ENCODE measurements around the gene CYSRT1.

Gene CYSRT1

GRCh38 chr9:137243626-137244485, 18.9 kb downstream of the CYSRT1 start (continued):
- TF ChIP-seq, protein P1, sequence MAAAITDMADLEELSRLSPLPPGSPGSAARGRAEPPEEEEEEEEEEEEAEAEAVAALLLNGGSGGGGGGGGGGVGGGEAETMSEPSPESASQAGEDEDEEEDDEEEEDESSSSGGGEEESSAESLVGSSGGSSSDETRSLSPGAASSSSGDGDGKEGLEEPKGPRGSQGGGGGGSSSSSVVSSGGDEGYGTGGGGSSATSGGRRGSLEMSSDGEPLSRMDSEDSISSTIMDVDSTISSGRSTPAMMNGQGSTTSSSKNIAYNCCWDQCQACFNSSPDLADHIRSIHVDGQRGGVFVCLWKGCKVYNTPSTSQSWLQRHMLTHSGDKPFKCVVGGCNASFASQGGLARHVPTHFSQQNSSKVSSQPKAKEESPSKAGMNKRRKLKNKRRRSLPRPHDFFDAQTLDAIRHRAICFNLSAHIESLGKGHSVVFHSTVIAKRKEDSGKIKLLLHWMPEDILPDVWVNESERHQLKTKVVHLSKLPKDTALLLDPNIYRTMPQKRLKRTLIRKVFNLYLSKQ (tag by site-specific recombination; IDR thresholded peaks at IDR 0.05; ENCODE audit: borderline replicate concordance): no peak
- TF ChIP-seq ZNF18 (tag by site-specific recombination; IDR thresholded peaks at IDR 0.05) (0 out of 2 replicates have a peak, but pooled peaks have one; percentile 81), ZNF600 (tag by site-specific recombination; IDR thresholded peaks at IDR 0.05) (0 out of 2 replicates have a peak, but pooled peaks have one; percentile 40), ZNF404 (tag by site-specific recombination; IDR thresholded peaks at IDR 0.05) (no peak), HOXC10 (CRISPR knock-in tag; IDR thresholded peaks at IDR 0.05) (no peak), ZNF548 (tag by site-specific recombination; IDR thresholded peaks at IDR 0.05) (no peak), GFI1B (tag by site-specific recombination; IDR thresholded peaks at IDR 0.05) (no peak), ZNF146 (tag by site-specific recombination; IDR thresholded peaks at IDR 0.05) (no peak), IKZF3 (tag by site-specific recombination; IDR thresholded peaks at IDR 0.05) (peak; percentile 15; the same call in 1 of the 2 replicates), ZNF416 (tag by site-specific recombination; IDR thresholded peaks at IDR 0.05) (no peak), ZNF837 (tag by site-specific recombination; IDR thresholded peaks at IDR 0.05) (no peak), INSM2 (tag by site-specific recombination; IDR thresholded peaks at IDR 0.05) (0 out of 2 replicates have a peak, but pooled peaks have one; percentile 11), ZBTB17 (tag by site-specific recombination; IDR thresholded peaks at IDR 0.05) (no peak), ZNF621 (tag by site-specific recombination; IDR thresholded peaks at IDR 0.05) (no peak), ZBTB8A (tag by site-specific recombination; IDR thresholded peaks at IDR 0.05) (peak; percentile 41), ZNF324 (tag by site-specific recombination; IDR thresholded peaks at IDR 0.05) (no peak), ZNF302 (tag by site-specific recombination; IDR thresholded peaks at IDR 0.05; ENCODE audit: low read depth) (no peak), ZNF626 (tag by site-specific recombination; IDR thresholded peaks at IDR 0.05) (no peak), ZNF266 (tag by site-specific recombination; IDR thresholded peaks at IDR 0.05; ENCODE audit: low read depth) (no peak), ZNF473 (tag by site-specific recombination; IDR thresholded peaks at IDR 0.05) (no peak), ZNF239 (tag by site-specific recombination; IDR thresholded peaks at IDR 0.05) (no peak), ZNF513 (tag by site-specific recombination; IDR thresholded peaks at IDR 0.05) (no peak), BCL11B (tag by site-specific recombination; IDR thresholded peaks at IDR 0.05; ENCODE audit: low read depth) (peak; percentile 29; the same call in 1 of the 2 replicates), ZNF654 (tag by site-specific recombination; IDR thresholded peaks at IDR 0.05; ENCODE audit: low read depth) (no peak), ZNF514 (tag by site-specific recombination; IDR thresholded peaks at IDR 0.05) (no peak), BCL11A (tag by site-specific recombination; IDR thresholded peaks at IDR 0.05; ENCODE audit: low read depth) (no peak; the same call in 1 of the 2 replicates), ZNF670 (tag by site-specific recombination; IDR thresholded peaks at IDR 0.05; ENCODE audit: low read depth) (no peak), ZNF10 (tag by site-specific recombination; IDR thresholded peaks at IDR 0.05) (no peak)
- TF ChIP-seq, protein P2, sequence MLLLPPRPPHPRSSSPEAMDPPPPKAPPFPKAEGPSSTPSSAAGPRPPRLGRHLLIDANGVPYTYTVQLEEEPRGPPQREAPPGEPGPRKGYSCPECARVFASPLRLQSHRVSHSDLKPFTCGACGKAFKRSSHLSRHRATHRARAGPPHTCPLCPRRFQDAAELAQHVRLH (tag by site-specific recombination; IDR thresholded peaks at IDR 0.05): no peak
- TF ChIP-seq, protein P3, sequence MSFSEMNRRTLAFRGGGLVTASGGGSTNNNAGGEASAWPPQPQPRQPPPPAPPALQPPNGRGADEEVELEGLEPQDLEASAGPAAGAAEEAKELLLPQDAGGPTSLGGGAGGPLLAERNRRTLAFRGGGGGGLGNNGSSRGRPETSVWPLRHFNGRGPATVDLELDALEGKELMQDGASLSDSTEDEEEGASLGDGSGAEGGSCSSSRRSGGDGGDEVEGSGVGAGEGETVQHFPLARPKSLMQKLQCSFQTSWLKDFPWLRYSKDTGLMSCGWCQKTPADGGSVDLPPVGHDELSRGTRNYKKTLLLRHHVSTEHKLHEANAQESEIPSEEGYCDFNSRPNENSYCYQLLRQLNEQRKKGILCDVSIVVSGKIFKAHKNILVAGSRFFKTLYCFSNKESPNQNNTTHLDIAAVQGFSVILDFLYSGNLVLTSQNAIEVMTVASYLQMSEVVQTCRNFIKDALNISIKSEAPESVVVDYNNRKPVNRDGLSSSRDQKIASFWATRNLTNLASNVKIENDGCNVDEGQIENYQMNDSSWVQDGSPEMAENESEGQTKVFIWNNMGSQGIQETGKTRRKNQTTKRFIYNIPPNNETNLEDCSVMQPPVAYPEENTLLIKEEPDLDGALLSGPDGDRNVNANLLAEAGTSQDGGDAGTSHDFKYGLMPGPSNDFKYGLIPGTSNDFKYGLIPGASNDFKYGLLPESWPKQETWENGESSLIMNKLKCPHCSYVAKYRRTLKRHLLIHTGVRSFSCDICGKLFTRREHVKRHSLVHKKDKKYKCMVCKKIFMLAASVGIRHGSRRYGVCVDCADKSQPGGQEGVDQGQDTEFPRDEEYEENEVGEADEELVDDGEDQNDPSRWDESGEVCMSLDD (tag by site-specific recombination; IDR thresholded peaks at IDR 0.05): peak; percentile 54; the same call in 1 of the 2 replicates
